NT2/D1 (cell line): ENCODE results near the gene ROBO2.

Experiments used
- SUZ12 ChIP-seq: IDR thresholded peaks from 2 replicates; pipeline ENCODE4 v1.6.1; 2011; ENCODE audit not compliant: insufficient read length, insufficient read depth; ENCODE audit errors: extremely low read depth
- YY1 ChIP-seq: IDR thresholded peaks from 2 replicates; pipeline ENCODE4 v1.6.1; 2011; ENCODE audit not compliant: insufficient read length, insufficient read depth

- TF ChIP-seq YY1 (no peak), SUZ12 (no peak)
Observed at GRCh38 chr3:77328690-77329089, 288.8 kb downstream of the ROBO2 start.
